HepG2 (cell line): ENCODE data around the gene FKBP1C. TPM values are rescaled to one million over a fixed set of nuclear protein-coding genes. Genes with fewer than 3 reads are reported as not detected.
"Not testable (repeated sequence)": the region's sequence is repeated elsewhere in the genome, so short reads cannot be mapped to it uniquely, and the experiment has no call there.

Experiments used
- ATAC-seq: fragments of 200-7000 bp; cut with Tn5 transposase; 3 replicates; pipeline ENCODE4 v1.9.1; 2020; ENCODE audit warnings: mild to moderate bottlenecking, moderate library complexity
- BruUV-seq: library from RNA; stranded (reverse); fragments of 400-500 nt; replicated peaks from 2 replicates; lab custom pipeline; 2021; lab: Mats Ljungman, UMichigan
- CTCF ChIA-PET: fragments of 300-600 bp; formaldehyde crosslinking; extraction: SDS; loops from one replicate; lab custom pipeline; 2021; ENCODE audit warnings: low total read pairs, inconsistent platforms, low intra/inter-chr PET ratio; lab: Yijun Ruan, JAX
- POLR2A ChIA-PET: fragments of 350-600 bp; sonication (Branson Sonifier 250); formaldehyde crosslinking; loops from one replicate; lab custom pipeline; 2020; ENCODE audit warnings: antibody characterized with exemption, inconsistent platforms; lab: Yijun Ruan, JAX
- DNase-seq: peaks from one replicate; pipeline ENCODE4 v3.0.0-alpha.2; 2015; ENCODE audit warnings: low spot score
- FAIRE-seq: peaks from 3 replicates; lab custom pipeline; 2011; peaks lifted over from hg19 to GRCh38; lab: Jason Lieb, UNC
- H2AFZ ChIP-seq: one replicate; pipeline ENCODE4 v1.6.1; 2011; ENCODE audit warnings: low read length, inconsistent platforms
- H3K27ac ChIP-seq: fragments of 300-600 bp; 3 replicates; pipeline ENCODE4 v1.8.0; 2011; ENCODE audit warnings: mixed run types, mild to moderate bottlenecking, mixed read lengths, low read length, inconsistent platforms; ENCODE audit not compliant: insufficient read depth; ENCODE audit errors: extremely low read length
- H3K27me3 ChIP-seq, 2 experiments: fragments of 200-600 bp in 1 of 2; 2 replicates in 1 of 2; 3 replicates in 1 of 2; pipeline versions ENCODE4 v1.6.0 to v1.8.0; 2011; ENCODE audit warnings: low read length in 2 of 2, mild to moderate bottlenecking in 2 of 2, moderate library complexity in 2 of 2, inconsistent platforms in 1 of 2; ENCODE audit not compliant: insufficient read depth in 2 of 2, control insufficient read depth in 1 of 2
- H3K36me3 ChIP-seq, 2 experiments: fragments of 200-600 bp in 1 of 2; replicated peaks in 1 of 2; 2 replicates in 1 of 2; 3 replicates in 1 of 2; pipeline versions ENCODE4 v1.5.1 to v1.8.0; 2011; ENCODE audit warnings: low read length in 2 of 2, inconsistent platforms in 1 of 2; ENCODE audit not compliant: insufficient read depth in 2 of 2, control insufficient read depth in 1 of 2
- H3K4me1 ChIP-seq: 2 replicates; pipeline ENCODE4 v1.5.1; 2012; ENCODE audit warnings: low read length, inconsistent platforms; ENCODE audit not compliant: insufficient read depth
- H3K4me2 ChIP-seq: 2 replicates; pipeline ENCODE4 v1.6.0; 2011; ENCODE audit warnings: low read depth, low read length, inconsistent platforms
- H3K4me3 ChIP-seq, 3 experiments: fragments of 200-600 bp in 1 of 3; sonication (generic), shearing (Covaris generic) in 1 of 3; replicated peaks in 1 of 3; 2 replicates each; pipeline ENCODE4 v1.5.1; 2011 to 2016; ENCODE audit warnings: low read length in 3 of 3, inconsistent platforms in 2 of 3, low read depth in 2 of 3, mild to moderate bottlenecking in 2 of 3, control low read depth in 1 of 3, mixed read lengths in 1 of 3; ENCODE audit not compliant: insufficient read depth in 1 of 3
- H3K79me2 ChIP-seq: one replicate; pipeline ENCODE4 v1.6.1; 2011; ENCODE audit warnings: low read length, inconsistent platforms; ENCODE audit not compliant: insufficient read depth
- H3K9ac ChIP-seq: 2 replicates; pipeline ENCODE4 v1.6.0; 2011; ENCODE audit warnings: mild to moderate bottlenecking, low read depth, low read length, inconsistent platforms; ENCODE audit not compliant: insufficient read depth
- H3K9me3 ChIP-seq: 2 replicates; pipeline ENCODE4 v1.5.1; 2012; ENCODE audit warnings: mild to moderate bottlenecking, low read length
- H4K20me1 ChIP-seq: 2 replicates; pipeline ENCODE4 v1.6.0; 2011; ENCODE audit warnings: inconsistent platforms, mild to moderate bottlenecking, low read length, moderate library complexity; ENCODE audit not compliant: insufficient read depth
- CCAR2 ChIP-seq: fragments of 200-400 bp; formaldehyde crosslinking; optimal IDR thresholded peaks from 2 replicates; pipeline ENCODE3; 2018; ENCODE audit warnings: low read depth, mild to moderate bottlenecking, low read length, moderate library complexity
- GATAD2A ChIP-seq: IDR thresholded peaks from 2 replicates; pipeline ENCODE4 v1.6.1; 2016
- HOXA9 ChIP-seq: sonication (generic); formaldehyde crosslinking; IDR thresholded peaks from 2 replicates; pipeline ENCODE4 v1.8.1; 2022; ENCODE audit warnings: missing genetic modification reagents, mild to moderate bottlenecking, moderate library complexity, borderline replicate concordance
- MATR3 ChIP-seq: sonication (generic); formaldehyde crosslinking; IDR thresholded peaks from 2 replicates; pipeline ENCODE4 v1.4.0; 2020; ENCODE audit warnings: missing genetic modification reagents
- NFYB ChIP-seq: sonication (generic); formaldehyde crosslinking; IDR thresholded peaks from 2 replicates; pipeline ENCODE4 v1.4.0; 2020; ENCODE audit warnings: missing genetic modification reagents
- NR3C1 ChIP-seq: sonication (generic); formaldehyde crosslinking; IDR thresholded peaks from 2 replicates; pipeline ENCODE4 v1.4.0; 2020; ENCODE audit warnings: missing genetic modification reagents
- ZNF274 ChIP-seq: sonication (generic); formaldehyde crosslinking; IDR thresholded peaks from 2 replicates; pipeline ENCODE4 v1.5.1; 2020; ENCODE audit warnings: mild to moderate bottlenecking, missing genetic modification reagents
- WGBS: methylation state at CpG from one replicate; pipeline ENCODE4 v1.1.6; 2017; ENCODE audit warnings: low lambda C conversion rate; 5-methylcytosine and 5-hydroxymethylcytosine counted together
- in situ Hi-C: cut with HindIII; loops from 2 replicates; pipeline ENCODE4 v1.10.0; 2017; ENCODE audit warnings: low pct_unique_long_range_greater_than_20kb; ENCODE audit not compliant: extremely low pct_ligation_motif_present
- intact Hi-C: fragments of 100-400 bp; cut with micrococcal nuclease; formaldehyde crosslinking; loops from one replicate; pipeline ENCODE4 v1.10.0; 2022; ENCODE audit not compliant: unreplicated experiment
- polyA plus RNA-seq, 8 experiments: library from polyadenylated mRNA; depleted of rRNA in 3 of 8; stranded (reverse) in 7 of 8; unstranded in 1 of 8; fragments of >200 nt; fragmentation: Illumina TruSeq in 4 of 8; extraction: Trizol in 4 of 8; gene quantifications; 2 replicates each; pipeline versions ENCODE4 v1.2.1 to v1.2.3, GENCODE V29; 2011 to 2016; ENCODE audit warnings: low read depth in 4 of 8, missing spikeins in 1 of 8, mixed read lengths in 1 of 8; ENCODE audit not compliant: insufficient read depth in 1 of 8
- total RNA-seq, 5 experiments: library from RNA; depleted of rRNA; stranded (reverse); fragments of >200 nt; fragmentation: Illumina TruSeq; extraction: Trizol; gene quantifications; 2 replicates each; pipeline ENCODE4 v1.2.3, GENCODE V29; 2016; ENCODE audit warnings: low read depth in 1 of 5
- TF ChIP-seq, protein P1 (sequence below): sonication (generic); formaldehyde crosslinking; IDR thresholded peaks from 2 replicates; pipeline ENCODE4 v1.5.0; 2020; ENCODE audit warnings: missing genetic modification reagents

Gene FKBP1C
- total and polyA plus RNA-seq, 2 of the 13 experiments (the other 11 are each of a cell fraction or from before 2014, with no cell fraction given): 0.64 to 3.2 TPM

DNA sequence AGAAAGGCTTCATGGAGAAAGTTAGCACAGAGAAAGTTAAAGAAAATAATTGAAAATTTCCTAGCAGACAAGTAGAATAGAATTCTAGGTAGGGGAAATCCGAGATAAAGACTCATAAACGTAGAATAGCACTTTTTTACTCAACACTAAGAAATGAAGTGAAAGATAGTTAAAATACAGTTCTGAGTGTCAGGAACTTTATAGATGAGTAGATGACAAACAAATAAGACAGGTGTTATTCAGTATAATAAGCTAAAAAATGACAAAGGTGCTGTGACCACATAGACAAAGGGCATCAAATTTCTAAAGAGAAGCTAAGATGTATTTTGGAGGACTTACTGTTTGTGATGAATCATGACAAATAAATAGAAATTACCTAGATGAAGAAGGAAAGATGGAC is 12.9 kb downstream of the FKBP1C start:
- H3K79me2 ChIP-seq: no peaks in the 10 kb centered on the region
- no peak overlapping the region for H3K9ac ChIP-seq
- no peaks in the 10 kb centered on the region for H3K9me3 ChIP-seq
- no peak for ATAC-seq
- in situ Hi-C loops (no loop called here), intact Hi-C loops (no loop called here)
- H2AFZ ChIP-seq: no peak overlapping the region
- no peak for FAIRE-seq
- H3K27ac ChIP-seq: no peak overlapping the region
- H3K36me3 ChIP-seq: no peaks in the 10 kb centered on the region
- TF ChIP-seq ZNF274 (no peak), MATR3 (CRISPR knock-in tag) (no peak), NR3C1 (CRISPR knock-in tag) (no peak), CCAR2 (no peak), GATAD2A (CRISPR knock-in tag) (no peak), HOXA9 (CRISPR knock-in tag) (no peak), NFYB (CRISPR knock-in tag) (no peak)
- TF ChIP-seq, protein P1, sequence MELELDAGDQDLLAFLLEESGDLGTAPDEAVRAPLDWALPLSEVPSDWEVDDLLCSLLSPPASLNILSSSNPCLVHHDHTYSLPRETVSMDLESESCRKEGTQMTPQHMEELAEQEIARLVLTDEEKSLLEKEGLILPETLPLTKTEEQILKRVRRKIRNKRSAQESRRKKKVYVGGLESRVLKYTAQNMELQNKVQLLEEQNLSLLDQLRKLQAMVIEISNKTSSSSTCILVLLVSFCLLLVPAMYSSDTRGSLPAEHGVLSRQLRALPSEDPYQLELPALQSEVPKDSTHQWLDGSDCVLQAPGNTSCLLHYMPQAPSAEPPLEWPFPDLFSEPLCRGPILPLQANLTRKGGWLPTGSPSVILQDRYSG (CRISPR knock-in tag): no peak
- H3K27me3 ChIP-seq: peaks cover 0 to 4% of the 10 kb centered on the region in 2 experiments; a peak in 2 of 5 replicates
- H3K4me3 ChIP-seq: no peak overlapping the region
- H3K4me1 ChIP-seq: no peaks in the 10 kb centered on the region
- H3K4me2 ChIP-seq: no peak overlapping the region
- H4K20me1 ChIP-seq: no peaks in the 10 kb centered on the region
- CTCF ChIA-PET: no interaction called here
- 0% methylated on average over 2 of the region's 2 CpGs for WGBS
- no peak for DNase-seq
- BruUV-seq: no TSS peak
- POLR2A ChIA-PET: no interaction called here

DNA sequence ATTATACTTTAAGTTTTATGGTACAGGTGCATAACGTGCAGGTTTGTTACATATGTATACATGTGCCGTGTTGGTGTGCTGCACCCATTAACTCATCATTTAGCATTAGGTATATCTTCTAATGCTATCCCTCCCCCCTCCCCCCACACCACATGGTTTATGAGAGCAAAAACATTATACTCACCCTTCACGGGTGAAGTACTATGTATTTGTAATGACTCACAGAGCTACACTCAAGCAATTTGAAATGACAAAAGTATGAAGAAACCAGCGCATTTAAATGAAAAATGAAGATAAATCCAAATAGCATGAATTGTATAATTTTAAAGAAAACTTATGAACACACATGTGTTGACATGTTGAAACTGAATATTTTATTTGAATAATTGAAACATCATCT is 14.7 kb downstream of the FKBP1C start:
- H3K4me1 ChIP-seq, H3K27me3 ChIP-seq, BruUV-seq, H3K36me3 ChIP-seq, ATAC-seq, H4K20me1 ChIP-seq, DNase-seq, in situ Hi-C loops, H3K9me3 ChIP-seq, H3K9ac ChIP-seq, CTCF ChIA-PET, H3K79me2 ChIP-seq, POLR2A ChIA-PET, FAIRE-seq, H3K4me3 ChIP-seq, H2AFZ ChIP-seq, H3K4me2 ChIP-seq, H3K27ac ChIP-seq, intact Hi-C loops: not testable (repeated sequence)
- 7% methylated on average over 4 of the region's 4 CpGs for WGBS

DNA sequence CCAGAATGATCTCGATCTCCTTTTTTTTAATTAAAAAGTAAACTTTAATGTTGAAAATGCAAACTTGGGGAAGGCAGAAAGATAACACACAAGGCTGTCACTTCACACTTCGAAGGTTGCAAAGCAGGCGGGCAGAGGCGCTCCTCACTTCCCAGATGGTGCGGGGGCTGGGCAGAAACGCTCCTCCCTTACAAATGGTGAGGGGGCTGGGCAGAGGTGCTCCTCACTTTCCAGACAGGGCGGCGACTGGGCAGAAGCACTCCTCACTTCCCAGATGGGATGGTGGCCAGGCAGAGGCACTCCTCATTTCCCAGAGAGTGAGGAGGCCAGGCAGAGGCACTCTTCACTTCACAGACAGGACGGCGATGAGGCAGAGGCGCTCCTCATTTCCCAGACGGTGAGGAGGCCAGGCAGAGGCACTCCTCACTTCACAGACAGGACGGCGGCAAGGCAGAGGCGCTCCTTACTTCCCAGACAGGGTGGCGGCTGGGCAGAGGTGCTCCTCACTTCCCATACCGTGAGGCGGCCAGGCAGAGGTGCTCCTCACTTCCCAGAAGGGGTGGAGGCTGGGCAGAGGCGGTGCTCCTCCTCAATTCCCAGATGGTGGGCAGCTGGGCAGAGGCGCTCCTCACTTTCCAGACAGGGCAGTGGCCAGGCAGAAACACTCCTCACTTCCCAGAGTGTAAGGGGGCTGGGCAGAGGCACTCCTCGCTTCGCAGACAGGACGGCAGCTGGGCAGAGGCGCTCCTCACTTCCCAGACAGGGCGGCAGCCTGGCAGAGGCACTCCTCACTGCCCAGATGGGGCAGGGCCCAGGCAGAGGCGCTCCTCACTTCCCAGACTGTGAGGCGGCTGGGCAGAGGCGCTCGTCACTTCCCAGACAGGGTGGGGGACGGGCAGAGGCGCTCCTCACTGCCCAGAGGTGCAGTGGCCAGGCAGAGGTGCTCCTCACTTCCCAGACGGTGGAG is 16.9 kb downstream of the FKBP1C start:
- H3K9me3 ChIP-seq, H3K27ac ChIP-seq, H2AFZ ChIP-seq, ATAC-seq, H3K4me3 ChIP-seq, FAIRE-seq, BruUV-seq, H3K4me2 ChIP-seq, intact Hi-C loops, H4K20me1 ChIP-seq, POLR2A ChIA-PET, in situ Hi-C loops, H3K79me2 ChIP-seq, DNase-seq, H3K36me3 ChIP-seq, H3K4me1 ChIP-seq, CTCF ChIA-PET, H3K27me3 ChIP-seq, H3K9ac ChIP-seq: not testable (repeated sequence)
- WGBS: 39% methylated on average over 11 of the region's 32 CpGs
